NCI-H146 treated with DMSO at 0.1 percent for 48 hours (cell line): Measurements from ENCODE around the gene LDLRAD4.
"Not testable (repeated sequence)": the region's sequence is repeated elsewhere in the genome, so short reads cannot be mapped to it uniquely, and the experiment has no call there.

Experiments used
- DNase-seq: peaks from one replicate; lab custom pipeline; 2025; ENCODE audit not compliant: unreplicated experiment; lab: John Stamatoyannopoulos, UW

Gene LDLRAD4

DNA sequence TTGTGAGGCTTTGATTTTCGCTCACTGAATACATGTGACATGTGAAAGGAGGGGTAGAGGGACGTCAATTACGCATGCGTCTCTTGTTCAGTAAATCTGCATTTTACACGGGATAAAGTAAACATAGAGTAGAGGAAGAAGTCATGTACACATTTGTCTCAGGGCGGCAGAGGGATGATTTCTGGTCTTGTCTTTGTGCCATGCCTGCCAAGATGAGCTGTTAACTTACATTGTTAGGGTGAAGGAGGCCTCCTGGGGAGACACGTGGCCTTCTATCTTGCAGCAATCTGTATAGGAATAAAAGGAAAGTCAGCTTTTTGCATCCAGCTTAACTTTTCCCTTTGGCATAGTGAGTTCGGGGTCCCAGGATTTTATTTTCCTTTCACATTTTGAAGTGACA, 106.3 kb downstream of the LDLRAD4 start:
- no peak for DNase-seq

DNA sequence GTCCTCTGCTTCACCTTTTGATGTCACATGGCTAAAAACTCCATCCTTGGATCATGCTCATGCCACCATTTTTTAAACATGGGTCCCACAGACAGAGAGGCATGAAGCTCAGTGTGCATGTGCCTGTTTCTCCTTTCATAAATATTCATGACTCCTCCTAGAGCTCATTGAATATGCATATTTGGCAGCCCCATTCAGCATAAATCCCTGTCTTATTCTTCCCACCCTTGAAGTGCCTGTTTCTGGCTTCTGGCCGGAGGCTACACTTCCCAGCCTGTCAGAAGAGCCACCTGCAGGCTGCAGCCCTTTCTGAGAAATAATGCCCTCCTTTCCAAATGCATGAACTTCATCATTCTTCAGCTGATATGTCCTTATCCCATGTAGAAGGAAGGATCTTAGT, 109.7 kb downstream of the LDLRAD4 start:
- no peak for DNase-seq

DNA sequence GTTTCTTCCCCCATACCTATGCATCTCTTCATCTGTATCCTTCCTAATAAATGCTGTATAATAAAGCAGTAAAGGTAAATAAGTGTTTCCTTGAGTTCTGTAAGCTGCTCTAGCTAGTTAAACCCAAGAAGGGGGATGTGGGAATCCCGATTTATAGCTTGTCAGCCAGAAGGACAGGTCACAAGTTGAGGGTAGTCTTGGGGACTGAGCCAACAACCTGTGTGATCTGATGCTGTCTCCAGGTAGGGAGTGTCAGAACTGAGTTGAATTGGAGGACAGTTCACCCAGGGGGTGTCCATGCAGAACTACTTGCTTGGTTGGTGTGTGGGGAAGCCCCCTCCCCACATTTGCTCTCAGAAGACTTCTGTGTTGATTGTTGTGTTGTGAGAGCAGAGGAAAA, 112.4 kb downstream of the LDLRAD4 start:
- DNase-seq, result no peak

DNA sequence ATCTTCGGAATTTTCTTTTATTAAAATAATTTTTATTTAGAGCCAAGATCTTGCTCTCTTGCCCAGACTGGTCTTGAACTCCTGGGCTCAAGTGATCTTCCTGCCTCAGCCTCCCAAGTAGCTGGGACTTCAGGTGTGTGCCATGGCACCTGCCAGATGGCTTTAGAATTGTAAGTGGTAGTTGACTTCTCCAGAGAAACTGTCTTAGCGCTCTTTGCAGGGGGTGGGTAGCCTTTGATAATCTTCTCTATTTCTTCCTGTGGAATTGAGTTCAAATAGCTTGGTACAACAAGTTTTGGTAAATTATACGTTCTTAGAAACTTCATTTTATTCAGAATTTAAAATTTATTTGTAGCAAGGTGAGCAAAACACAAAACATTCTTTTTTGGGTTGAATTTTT, 113.3 kb downstream of the LDLRAD4 start:
- no peak for DNase-seq

DNA sequence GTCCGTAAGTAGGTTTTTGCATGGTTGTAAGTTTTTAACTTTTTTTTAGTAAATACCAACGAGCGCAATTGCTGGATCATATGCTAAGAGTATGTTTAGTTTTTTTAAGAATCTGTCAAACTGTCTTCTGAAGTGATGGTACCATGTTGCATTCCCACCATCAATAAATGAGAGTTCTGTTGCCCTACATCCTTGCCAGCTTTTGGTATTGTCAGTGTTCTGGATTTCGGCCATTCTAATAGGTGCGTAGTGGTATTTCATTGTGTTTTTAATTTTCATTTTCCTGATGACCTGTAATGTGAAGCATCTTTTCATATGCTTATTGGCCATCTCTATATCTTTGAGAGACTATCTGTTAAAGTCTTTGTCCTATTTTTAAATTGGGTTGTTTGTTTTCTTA, 114.3 kb downstream of the LDLRAD4 start:
- DNase-seq, result no peak

DNA sequence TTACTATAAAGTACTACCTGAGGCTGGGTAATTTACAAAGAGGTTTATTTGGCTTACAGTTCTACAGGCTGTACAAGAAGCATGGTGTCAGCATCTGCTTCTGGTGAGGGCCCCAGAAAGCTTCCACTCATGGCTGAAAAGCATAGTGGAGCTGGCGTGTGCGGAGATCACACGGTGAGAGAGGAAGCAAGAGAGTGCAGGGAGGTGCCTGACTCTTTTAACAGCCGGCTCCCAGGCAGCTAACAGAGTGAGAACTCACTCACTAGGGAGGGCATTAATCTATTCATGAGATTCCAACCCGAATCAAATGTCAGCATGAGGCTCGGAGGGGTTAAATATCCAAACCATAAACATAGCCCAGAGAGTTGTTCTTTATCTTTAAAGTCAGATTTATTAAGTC, 117.3 kb downstream of the LDLRAD4 start:
- DNase-seq, result no peak

DNA sequence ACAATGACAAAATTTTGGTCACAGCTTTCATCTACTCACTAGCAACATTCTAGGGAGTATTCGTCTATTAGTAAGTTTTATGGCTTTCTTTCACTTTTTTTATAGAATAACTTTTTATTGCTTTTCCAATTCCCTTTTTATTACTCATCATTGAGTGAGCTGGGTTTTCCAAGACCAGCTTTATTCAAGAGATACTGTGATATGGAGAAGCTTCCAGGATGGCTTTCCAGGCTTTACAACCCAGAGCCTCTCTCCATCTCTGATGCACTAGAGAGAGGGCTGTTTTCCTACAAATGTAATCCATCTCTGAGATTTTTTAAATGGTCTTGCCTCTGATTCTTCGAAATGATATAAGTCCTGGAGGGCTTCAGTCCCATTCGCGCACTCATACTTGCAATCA, 118.3 kb downstream of the LDLRAD4 start:
- DNase-seq, result no peak

DNA sequence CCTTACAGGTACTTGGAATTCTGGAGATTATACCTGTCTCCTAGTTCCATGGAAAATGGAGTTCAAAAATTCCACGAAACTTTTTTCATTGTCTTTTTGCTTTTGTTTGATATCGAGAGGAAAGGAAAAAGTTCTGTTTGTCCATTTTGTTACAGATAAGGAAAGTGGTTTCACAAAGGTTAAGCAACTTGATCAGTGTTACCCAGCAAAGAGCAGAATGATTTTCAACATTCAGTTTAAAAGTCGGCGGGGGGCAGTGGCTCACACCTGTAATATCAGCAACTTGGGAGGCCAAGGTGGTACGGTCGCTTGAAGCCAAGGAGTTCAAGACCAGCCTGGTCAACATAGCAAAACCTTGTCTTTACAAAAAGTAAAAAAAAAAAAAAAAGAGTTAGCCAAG, 118.8 kb downstream of the LDLRAD4 start:
- no peak for DNase-seq

DNA sequence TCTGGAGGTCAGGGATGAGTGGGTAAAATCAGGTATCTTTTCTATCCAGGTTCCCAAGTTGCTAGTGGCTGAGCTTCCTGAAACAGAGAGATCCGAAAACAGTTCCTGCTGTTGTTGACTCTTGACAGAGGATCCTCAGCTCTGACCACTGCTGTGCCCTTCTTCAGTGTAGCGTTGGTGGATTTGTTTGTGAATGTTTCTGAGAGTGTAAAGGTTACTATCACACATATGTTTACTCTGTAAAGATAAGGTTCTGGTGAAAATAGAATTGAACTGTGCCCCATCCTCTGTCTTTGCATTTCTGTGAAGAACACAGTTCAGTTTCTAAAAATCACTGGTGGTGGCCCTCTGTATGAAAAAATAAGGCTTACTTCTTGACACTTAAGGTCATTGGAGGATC, 119.8 kb downstream of the LDLRAD4 start:
- DNase-seq, result no peak

DNA sequence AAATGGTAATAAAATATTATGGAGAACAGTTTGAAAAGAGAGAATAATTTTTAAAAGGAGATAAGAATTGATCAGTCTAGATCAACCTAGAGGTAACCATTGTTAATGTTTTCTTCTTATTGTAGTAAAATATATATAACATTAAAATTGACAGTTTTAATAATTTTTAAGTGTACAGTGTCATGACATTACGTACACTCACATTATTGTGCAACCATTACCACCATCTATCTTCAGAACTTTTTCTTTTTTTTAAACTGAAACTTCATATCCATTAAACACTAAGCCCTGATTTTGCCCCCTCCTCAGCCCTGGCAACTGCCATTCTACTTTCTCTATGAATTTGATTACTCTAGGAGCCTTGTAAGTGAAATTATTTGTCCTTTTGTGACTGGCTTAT, 121.1 kb downstream of the LDLRAD4 start:
- no peak for DNase-seq

DNA sequence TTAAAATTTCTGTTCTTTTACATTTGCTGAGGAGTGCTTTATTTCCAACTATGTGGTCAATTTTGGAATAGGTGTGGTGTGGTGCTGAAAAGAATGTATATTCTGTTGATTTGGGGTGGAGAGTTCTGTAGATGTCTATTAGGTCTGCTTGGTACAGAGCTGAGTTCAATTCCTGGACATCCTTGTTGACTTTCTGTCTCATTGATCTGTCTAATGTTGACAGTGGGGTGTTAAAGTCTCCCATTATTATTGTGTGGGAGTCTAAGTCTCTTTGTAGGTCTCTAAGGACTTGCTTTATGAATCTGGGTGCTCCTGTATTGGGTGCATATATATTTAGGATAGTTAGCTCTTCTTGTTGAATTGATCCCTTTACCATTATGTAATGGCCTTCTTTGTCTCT, 127.9 kb downstream of the LDLRAD4 start:
- DNase-seq, result not testable (repeated sequence)

DNA sequence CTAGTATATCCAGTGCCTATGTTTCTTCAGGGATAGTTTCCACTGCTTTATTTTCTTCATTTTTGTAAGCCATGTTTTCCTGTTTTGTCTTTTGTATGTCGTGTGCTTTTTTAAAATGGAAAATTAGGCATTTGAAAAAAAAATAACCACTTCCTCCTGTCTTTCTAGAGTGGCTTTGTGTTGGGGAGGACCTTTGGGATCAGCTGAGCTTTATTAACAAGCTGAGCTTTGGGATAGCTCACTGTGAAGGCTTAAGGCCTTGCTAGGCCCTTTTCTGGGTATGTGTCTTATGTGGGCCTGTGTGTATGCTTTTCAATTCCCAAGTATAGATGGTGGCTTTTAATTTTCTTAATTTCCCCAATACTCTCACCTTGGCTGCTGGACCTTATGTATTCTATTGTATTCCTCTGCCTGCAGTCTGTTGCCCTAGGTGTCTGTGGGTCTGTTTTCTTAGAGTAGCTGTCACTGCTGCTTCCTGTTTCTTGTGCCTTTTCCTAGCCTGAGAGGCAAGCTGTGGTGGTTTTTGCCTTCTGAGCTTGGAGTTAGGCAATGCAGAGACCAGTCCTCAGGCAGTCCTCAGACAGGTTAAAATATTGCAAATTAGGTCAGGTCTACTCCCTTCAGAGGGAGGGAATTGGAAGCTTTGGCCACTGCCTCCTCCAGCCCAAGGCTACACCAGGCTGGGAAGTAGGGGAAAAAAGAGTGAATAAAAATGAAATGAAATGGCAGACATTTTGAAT, 134.7 kb downstream of the LDLRAD4 start:
- DNase-seq, result no peak

DNA sequence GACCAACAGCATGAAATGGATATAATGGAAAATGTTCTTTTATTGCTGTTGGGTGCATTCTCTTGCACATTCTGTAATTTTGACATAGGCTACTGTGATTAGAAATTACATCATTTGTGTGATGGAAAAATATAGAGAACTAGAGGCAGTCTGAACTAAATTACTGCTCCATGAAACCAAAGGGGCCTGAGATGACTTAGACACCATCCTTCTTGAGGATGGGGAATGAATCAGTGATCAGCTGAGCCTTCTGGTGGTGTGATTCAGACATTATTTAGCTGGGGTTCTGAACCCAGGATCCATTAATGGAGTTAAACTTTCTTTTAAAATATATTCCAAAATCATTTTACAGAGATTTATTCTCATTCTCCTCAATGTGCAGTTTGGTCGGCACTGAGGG, 135.8 kb downstream of the LDLRAD4 start:
- DNase-seq, result no peak

DNA sequence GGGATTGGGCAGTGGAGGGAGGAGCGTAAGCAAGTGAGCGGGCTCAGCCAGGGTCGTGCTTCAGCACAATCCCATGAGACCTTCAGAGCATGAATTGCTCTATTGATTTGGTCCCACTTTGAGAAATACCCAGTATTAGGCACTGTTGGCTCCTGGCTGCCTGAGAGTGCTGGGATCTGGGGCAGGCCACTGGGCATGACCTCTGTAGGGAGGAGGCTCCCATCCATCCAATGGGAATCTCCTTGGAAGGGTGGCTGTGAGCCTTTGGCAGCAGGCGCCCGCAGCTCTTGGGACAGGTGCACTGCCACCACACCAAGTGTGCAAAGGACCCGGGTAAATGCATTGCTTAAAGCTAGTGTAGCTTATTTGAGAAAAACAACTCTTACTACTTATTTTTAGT, 137.5 kb downstream of the LDLRAD4 start:
- DNase-seq, result no peak

DNA sequence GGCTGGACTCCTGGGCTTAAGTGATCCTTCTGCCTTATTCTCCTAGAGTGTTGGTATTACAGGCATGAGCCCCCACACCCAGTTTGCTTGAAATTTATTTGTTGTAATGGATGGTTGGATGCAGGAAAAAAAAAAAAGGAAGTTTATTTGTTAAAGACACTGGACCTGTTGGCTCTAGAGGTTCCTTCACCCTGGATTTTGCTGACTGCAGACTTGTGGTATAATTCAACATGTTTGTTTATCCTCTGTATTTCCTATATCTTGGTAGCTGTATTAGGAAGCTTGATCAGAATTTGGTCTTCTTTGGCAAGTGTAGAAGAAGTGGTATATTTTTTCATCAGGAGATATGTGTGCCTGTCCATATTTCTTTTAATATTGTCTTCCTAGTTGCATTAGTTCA, 138.7 kb downstream of the LDLRAD4 start:
- DNase-seq, result no peak

DNA sequence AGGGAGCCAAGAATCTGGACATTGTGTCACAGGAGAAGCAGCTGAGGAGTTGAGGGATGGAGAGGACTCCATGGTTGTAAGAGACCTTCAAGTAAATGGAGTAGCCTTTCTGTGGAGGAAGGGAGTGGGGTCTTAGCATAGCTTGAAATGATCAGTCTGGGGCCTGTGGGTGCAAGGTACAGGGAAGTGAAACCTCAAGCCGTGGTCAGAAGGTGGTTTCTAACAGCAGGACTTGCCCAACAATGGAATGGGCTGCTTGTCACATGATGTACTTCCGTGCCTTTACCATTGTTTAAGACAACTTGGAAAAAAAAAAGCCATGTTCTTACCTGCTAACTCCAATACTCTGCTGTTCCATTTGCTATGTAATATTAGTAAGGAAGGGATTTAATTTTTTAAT, 140.7 kb downstream of the LDLRAD4 start:
- no peak for DNase-seq

DNA sequence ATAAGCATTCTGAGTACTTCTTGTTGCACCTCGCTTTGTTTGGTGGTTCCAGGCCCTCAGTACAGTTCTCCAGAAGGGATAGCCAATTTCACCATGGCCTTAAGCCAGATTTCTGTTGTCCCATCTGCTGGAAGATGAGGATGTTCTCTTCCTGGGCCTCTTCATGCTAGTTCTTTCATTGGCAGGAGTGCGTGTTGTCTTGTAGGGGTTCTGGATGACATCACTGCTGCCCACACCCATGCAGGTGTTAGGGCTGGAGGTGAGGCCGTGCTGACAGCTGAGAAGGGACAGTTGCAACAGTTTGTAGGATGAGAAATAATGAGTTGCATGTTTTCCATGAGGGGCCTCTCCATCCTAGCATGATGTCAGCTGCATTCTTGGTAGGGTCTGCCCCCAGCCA, 142.9 kb downstream of the LDLRAD4 start:
- no peak for DNase-seq

DNA sequence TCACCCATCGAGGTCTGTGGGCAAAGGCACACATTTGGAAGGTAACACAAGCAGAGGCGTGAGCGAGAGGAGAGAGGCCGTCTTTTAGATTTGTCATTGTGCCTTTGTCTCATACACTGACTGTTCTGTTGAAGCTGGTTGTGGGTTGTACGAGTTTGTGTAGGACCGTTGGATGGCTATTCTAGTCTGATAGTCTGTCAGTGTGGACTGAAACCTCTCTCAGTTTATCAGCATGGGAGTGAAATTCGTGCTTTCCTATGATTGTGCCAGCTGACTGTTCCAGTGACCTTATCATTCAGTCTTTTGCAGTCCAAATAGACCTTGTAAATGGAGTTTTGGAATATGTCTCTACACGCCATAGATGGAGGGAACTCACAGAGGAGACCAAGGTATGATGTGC, 143.5 kb downstream of the LDLRAD4 start:
- DNase-seq, result no peak

DNA sequence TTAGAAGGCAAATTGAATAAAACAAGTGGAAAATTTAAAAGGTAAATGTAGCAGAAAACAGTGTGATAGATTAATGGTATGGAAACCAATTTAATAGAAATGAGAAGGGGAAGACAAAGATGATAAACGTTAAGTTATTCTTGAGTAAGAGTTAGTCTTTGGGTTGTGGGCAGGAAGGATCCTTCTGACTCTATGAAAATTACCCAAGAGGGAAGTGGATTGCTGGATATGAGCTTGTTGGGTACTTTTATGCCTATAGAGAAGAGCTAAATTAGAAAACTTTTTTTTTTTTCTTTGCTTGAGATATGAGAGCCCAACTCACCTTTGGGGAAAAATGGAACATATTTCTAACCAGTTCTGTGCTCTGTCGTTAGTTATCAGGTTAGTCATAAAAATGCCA, 144.0 kb downstream of the LDLRAD4 start:
- DNase-seq, result no peak

DNA sequence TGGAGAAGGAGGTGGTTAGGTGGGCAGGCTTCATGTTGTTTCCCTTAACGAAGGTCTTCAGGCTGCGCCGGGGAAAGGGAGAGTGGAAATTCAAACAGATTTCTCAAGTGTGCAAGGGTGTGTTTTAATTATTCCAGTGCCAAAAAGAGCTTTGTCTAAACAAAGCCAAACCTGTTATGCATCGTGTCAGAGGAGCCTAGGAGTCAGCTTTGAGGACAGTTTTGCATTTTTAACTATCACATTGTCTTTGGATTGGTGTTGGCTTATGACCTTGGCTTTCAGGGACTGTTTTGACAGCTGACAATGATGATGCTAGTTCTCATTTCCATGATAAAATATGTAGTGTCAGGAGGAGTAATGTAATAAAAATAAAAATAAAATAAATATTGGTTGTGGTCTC, 144.8 kb downstream of the LDLRAD4 start:
- DNase-seq, result no peak

DNA sequence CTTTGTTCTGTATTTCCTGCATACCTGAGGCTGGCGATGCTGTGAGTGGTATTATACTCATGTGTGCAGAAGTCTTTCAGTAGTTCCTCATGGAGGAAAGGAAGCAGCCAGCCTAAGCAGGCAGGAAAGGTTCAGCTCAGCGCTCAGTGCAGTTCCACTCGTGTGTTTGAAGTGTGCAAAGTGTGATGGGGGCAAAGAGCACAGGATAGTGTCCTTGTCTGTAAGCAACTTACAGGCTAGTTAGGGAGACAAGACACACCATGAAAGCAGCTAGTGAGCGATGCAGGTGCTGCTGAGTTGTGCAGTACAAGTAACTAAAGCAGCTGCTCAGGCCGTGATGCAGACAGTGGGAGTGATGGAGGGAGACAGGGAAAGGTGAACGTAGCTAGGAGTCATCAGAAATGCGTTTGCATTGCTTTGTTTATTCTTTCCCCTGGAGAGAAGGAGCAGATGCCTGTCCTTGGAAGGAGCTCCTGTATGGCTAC, 146.2 kb downstream of the LDLRAD4 start:
- DNase-seq, result no peak

DNA sequence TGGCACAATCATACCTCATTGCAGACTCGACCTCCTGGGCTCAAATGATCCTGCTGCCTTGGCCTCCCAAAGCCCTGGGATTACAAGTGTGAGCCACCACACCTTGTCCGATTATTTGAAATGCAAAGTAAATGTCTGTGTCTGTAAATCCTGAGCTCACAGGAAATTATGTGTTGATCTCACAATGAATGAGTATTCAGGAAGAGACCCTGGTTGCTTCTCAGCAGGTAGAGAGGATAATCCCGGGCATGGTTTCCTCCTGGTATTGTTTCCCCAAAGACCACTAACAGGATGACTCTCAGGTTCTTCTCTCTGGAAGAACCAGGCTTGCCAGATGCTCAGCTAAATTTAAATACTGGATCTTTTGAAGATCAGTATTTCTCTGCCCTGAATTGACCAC, 147.6 kb downstream of the LDLRAD4 start:
- no peak for DNase-seq

DNA sequence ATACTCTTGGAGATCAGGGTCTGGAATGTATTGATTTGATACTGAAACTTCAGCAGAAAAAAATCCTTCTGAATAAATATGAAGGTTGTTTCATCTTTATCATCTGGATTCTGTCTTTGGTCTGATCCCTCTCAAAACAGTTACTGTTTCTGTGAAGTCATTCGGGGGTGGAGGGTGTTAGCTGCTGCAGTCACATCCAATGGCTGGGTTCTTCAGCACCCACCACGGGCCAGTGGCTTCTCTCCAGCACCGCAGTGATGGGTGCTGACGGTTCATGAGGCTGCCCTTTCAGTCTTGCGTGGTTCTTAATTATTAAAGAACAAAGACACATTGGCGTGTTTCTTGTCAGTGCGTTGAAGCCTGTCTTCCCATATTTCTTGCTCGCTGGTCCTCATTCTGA, 148.0 kb downstream of the LDLRAD4 start:
- DNase-seq, result no peak
